IMR-90 (cell line): ENCODE results near the gene C1GALT1.

Experiments used
- BHLHE40 ChIP-seq: fragments of 150-350 bp; IDR thresholded peaks from 2 replicates; pipeline ENCODE4 v1.6.1; 2016; ENCODE audit warnings: mild to moderate bottlenecking, low read depth, low read length
- POLR2A ChIP-seq: IDR thresholded peaks from 2 replicates; pipeline ENCODE4 v1.6.1; 2012; ENCODE audit warnings: mild to moderate bottlenecking, low read depth, low read length
- RAD21 ChIP-seq: IDR thresholded peaks from 2 replicates; pipeline ENCODE4 v1.6.1; 2012; ENCODE audit warnings: low read length, improper control_type of control experiment
- SMC3 ChIP-seq: fragments of 150-350 bp; IDR thresholded peaks from 2 replicates; pipeline ENCODE4 v1.6.1; 2016; ENCODE audit warnings: low read depth, mild to moderate bottlenecking, antibody characterized with exemption, low read length, moderate library complexity
- TF ChIP-seq, protein P1 (sequence below): conservative IDR thresholded peaks from 2 replicates; pipeline ENCODE4 v1.5.1; 2012; ENCODE audit warnings: mild to moderate bottlenecking, low read depth, low read length, improper control_type of control experiment

DNA sequence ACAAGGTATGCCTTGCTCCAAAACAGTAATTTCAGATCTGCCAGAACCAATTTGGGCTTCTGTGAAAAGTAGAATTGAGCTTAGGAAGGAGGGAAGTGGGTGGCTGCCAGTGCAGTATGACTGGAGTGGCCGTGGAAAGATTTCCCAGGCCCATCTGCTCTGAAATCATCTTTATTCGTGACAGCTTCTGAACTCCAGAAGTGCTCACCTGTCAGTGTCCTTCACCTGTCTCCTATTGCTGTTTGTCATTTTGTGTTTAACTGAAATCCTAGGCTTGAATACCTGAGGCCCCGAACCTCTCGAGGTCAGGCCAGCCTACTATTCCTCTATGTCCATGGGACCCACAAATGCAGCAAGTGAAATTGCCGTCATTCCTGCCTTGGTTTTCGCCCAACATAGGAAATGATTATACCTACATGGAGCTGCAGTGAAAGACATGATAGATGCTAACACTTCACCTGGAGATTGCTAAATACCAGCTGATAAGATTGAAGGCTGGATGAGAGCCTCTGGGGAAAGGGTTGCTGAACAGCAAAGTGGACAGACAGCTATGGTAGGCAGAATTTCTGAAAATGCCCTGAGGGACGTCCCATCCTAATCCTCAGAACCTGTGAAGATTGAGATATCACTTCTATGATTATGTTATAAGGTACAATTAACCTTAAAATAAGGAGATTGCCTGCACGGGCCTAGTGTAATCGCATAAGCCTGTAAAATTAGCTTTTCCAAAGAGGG lies 82.1 kb downstream of the C1GALT1 start:
- TF ChIP-seq RAD21 (no peak), POLR2A (no peak), SMC3 (no peak), BHLHE40 (no peak)
- TF ChIP-seq, protein P1, sequence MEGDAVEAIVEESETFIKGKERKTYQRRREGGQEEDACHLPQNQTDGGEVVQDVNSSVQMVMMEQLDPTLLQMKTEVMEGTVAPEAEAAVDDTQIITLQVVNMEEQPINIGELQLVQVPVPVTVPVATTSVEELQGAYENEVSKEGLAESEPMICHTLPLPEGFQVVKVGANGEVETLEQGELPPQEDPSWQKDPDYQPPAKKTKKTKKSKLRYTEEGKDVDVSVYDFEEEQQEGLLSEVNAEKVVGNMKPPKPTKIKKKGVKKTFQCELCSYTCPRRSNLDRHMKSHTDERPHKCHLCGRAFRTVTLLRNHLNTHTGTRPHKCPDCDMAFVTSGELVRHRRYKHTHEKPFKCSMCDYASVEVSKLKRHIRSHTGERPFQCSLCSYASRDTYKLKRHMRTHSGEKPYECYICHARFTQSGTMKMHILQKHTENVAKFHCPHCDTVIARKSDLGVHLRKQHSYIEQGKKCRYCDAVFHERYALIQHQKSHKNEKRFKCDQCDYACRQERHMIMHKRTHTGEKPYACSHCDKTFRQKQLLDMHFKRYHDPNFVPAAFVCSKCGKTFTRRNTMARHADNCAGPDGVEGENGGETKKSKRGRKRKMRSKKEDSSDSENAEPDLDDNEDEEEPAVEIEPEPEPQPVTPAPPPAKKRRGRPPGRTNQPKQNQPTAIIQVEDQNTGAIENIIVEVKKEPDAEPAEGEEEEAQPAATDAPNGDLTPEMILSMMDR, result no peak
